ENCODE results near the gene LSM12. TPM values are rescaled to one million over a fixed set of nuclear protein-coding genes. Genes with fewer than 3 reads are reported as not detected.

LSM12 gene
- total RNA-seq, 4 donors from 2014 or later: 41.3 to 47.2 (median 43.8) TPM

DNA sequence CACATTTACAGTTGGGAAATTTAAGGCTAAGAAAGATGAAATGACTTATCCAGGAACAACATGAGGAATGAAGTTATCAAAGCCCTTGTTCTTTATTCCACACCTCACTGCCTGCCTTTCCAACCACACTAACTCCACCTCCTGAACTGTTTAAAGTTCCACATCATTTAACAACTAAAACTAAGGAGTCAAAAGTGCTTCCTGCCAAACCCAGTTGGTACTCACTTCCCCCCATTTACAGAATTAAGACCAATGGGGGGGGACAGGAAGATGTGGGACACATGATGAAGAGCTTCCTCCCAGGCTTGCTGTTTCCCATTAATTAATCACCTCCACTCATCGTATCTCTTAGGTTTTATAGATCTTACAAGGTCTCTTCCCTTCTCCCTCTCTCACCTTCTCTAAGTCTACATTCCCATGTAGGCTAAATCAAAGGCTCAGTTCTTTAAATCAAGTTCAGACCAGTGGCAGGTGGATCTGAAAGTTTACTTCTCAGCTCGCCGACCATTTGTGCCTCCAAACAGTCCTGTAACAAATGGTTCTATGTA is 32.5 kb downstream of the LSM12 start:
- Histone ChIP-seq H3K4me3 (replicated peaks in 1 of 3) (no peak overlapping the region), H3K4me1 (peaks cover 10 to 17% of the 10 kb centered on the region in 2 donors), H3K27ac (peak overlapping the region; percentile 78 to 93 (median 80)), H3K36me3 (peaks cover 18 to 20% of the 10 kb centered on the region in 2 donors), H3K27me3 (no peaks in the 10 kb centered on the region), H3K9me3 (no peaks in the 10 kb centered on the region)
- DNase-seq: peak; percentile 39 to 59
- 48% methylated on average over 3 of the region's 3 CpGs for whole genome bisulfite sequencing, 2 donors
- intact Hi-C loops (cut with DNase I): no loop called here
- TF ChIP-seq, protein P1, sequence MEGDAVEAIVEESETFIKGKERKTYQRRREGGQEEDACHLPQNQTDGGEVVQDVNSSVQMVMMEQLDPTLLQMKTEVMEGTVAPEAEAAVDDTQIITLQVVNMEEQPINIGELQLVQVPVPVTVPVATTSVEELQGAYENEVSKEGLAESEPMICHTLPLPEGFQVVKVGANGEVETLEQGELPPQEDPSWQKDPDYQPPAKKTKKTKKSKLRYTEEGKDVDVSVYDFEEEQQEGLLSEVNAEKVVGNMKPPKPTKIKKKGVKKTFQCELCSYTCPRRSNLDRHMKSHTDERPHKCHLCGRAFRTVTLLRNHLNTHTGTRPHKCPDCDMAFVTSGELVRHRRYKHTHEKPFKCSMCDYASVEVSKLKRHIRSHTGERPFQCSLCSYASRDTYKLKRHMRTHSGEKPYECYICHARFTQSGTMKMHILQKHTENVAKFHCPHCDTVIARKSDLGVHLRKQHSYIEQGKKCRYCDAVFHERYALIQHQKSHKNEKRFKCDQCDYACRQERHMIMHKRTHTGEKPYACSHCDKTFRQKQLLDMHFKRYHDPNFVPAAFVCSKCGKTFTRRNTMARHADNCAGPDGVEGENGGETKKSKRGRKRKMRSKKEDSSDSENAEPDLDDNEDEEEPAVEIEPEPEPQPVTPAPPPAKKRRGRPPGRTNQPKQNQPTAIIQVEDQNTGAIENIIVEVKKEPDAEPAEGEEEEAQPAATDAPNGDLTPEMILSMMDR (IDR thresholded peaks at IDR 0.05): no peak
- TF ChIP-seq POLR2A (IDR thresholded peaks at IDR 0.05): no peak

DNA sequence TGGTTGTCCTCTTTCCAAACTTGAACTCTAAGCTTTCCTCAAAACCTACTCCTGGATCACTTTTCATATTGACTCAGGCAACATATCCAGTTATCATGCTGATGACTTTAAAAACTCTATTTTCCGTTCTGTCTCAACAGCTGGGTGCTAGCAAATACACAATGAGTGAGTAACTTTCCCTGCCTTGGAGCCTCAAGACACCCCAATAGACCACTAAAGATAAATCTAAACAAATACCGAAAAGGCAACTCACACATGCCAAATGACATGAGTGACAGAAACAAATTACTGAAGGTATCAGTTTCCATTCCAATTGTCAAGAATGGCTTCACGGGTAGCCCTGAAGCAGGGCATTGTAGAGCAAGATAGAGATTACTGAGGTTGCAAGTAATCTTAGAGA is 36.0 kb downstream of the LSM12 start:
- H3K27me3 ChIP-seq: no peaks in the 10 kb centered on the region
- H3K4me1 ChIP-seq: peaks cover 10 to 17% of the 10 kb centered on the region in 2 donors
- TF ChIP-seq POLR2A (IDR thresholded peaks at IDR 0.05): no peak
- TF ChIP-seq, protein P1 (IDR thresholded peaks at IDR 0.05): no peak
- WGBS, 2 donors: 88 to 95% methylated on average over 3 of the region's 3 CpGs
- intact Hi-C loops (cut with DNase I): no loop called here
- H3K36me3 ChIP-seq: peaks cover 0 to 3% of the 10 kb centered on the region in 2 donors
- no peak overlapping the region for H3K4me3 ChIP-seq (replicated peaks in 1 of 3)
- H3K27ac ChIP-seq: no peak overlapping the region
- H3K9me3 ChIP-seq: no peaks in the 10 kb centered on the region
- DNase-seq: no peak

DNA sequence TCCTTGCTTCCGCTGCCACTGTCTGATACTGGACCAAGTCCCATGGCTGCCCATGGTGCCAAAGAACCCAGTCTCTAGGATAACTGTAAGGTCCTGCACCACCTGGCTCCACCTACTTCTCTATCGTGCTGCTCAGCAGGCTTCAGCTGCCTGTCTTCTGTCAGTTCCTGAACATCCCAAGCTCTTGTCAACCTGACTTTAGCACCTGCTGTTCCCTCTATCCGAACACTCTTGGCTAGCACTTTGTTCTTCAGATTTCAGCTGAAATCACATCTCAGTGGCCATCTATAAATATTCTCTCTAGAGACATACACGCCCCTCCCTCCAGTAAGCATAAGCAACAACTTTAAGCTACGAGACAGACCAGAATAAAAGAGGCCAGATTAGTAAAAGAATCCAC is 36.7 kb downstream of the LSM12 start:
- Histone ChIP-seq H3K27ac (no peak overlapping the region), H3K27me3 (no peaks in the 10 kb centered on the region), H3K36me3 (peaks cover 0 to 3% of the 10 kb centered on the region in 2 donors), H3K4me1 (peaks cover 10 to 17% of the 10 kb centered on the region in 2 donors), H3K9me3 (no peaks in the 10 kb centered on the region), H3K4me3 (replicated peaks in 1 of 3) (no peak overlapping the region)
- no peak for DNase-seq
- WGBS, 2 donors: 88 to 89% methylated on average over 5 of the region's 5 CpGs
- TF ChIP-seq POLR2A (IDR thresholded peaks at IDR 0.05): no peak
- TF ChIP-seq, protein P1 (IDR thresholded peaks at IDR 0.05): no peak
- intact Hi-C loops (cut with DNase I): no loop called here

DNA sequence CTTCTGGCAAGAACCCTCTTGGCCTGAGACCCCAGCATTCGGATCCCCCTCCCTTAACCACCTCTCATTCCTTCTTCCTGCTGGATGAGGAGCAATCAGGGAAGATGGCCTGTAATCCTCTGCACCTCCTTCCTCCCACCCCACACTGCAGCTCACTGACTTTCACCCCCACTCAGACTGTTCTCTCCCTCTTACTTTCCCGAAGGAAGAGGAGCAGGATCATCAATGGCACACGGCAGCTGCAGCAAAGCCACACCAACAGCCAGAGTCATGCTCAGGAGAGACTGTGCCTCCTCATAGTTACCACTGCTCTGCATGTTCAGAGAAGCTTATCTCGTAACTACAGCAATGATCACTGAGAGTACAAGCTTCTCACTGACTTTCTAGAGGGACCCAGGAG is 41.6 kb downstream of the LSM12 start:
- TF ChIP-seq, protein P1 (IDR thresholded peaks at IDR 0.05): no peak
- no peak for TF ChIP-seq POLR2A (IDR thresholded peaks at IDR 0.05)
- no peak for DNase-seq
- intact Hi-C loops (cut with DNase I): no loop called here
- H3K9me3 ChIP-seq: no peaks in the 10 kb centered on the region
- H3K4me1 ChIP-seq: no peaks in the 10 kb centered on the region
- no peak overlapping the region for H3K4me3 ChIP-seq (replicated peaks in 1 of 3)
- 87 to 92% methylated on average over 4 of the region's 4 CpGs for whole genome bisulfite sequencing, 2 donors
- no peak overlapping the region for H3K27ac ChIP-seq
- H3K36me3 ChIP-seq: no peaks in the 10 kb centered on the region
- H3K27me3 ChIP-seq: no peaks in the 10 kb centered on the region

DNA sequence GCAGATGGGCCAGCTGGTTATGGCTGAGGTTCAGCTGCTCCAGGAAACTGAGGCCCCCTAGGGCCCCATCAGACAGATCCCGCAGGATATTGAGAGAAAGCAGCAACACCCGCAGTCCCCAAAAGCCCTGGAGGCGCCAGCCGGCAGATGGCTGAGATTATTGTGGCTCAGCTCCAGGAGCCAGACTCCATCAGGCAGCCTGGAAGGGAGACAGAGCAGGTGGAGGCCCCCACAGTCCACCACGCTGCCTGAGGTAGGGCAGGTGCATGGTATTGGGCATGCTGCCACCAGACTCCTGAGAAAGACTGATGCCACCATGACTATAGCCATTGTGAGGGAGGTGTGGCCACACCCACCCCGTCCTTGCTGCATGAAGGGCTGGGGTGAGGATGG is 42.2 kb downstream of the LSM12 start:
- WGBS, 2 donors: 60 to 90% methylated on average over 1 to 3 of the region's 6 CpGs
- TF ChIP-seq POLR2A (IDR thresholded peaks at IDR 0.05): no peak
- TF ChIP-seq, protein P1 (IDR thresholded peaks at IDR 0.05): no peak
- no peaks in the 10 kb centered on the region for H3K36me3 ChIP-seq

More for the DNA sequence above, 42.2 kb downstream of the LSM12 start:
- Histone ChIP-seq H3K9me3 (no peaks in the 10 kb centered on the region), H3K4me3 (replicated peaks in 1 of 3) (no peak overlapping the region), H3K27me3 (no peaks in the 10 kb centered on the region), H3K27ac (no peak overlapping the region), H3K4me1 (no peaks in the 10 kb centered on the region)
- intact Hi-C loops (cut with DNase I): no loop called here
- DNase-seq: no peak

Measured in thyroid gland (tissue), 4 donors.